H1 (cell line): ENCODE measurements around the gene RAI2. TPM values are rescaled to one million over a fixed set of nuclear protein-coding genes. Genes with fewer than 3 reads are reported as not detected.

ENCODE experiments used
- CTCF ChIA-PET: fragments of 300-600 bp; sonication (Branson Sonifier 250); formaldehyde crosslinking; loops from one replicate; lab custom pipeline; 2021; ENCODE audit not compliant: partially characterized antibody; lab: Charles Lee
- POLR2A ChIA-PET: fragments of 300-600 bp; sonication (Branson Sonifier 250); formaldehyde crosslinking; loops from one replicate; lab custom pipeline; 2021; ENCODE audit warnings: inconsistent platforms; ENCODE audit not compliant: partially characterized antibody; lab: Charles Lee
- DNase-seq, 2 experiments: peaks; one replicate each; pipeline versions ENCODE4 v3.0.0 to v3.0.0-alpha.2; 2010 to 2022; ENCODE audit warnings: low spot score in 2 of 2, low read depth in 1 of 2, mixed read lengths in 1 of 2
- FAIRE-seq: peaks from 2 replicates; lab custom pipeline; 2011; peaks lifted over from hg19 to GRCh38; lab: Jason Lieb, UNC
- H2AFZ ChIP-seq: 2 replicates; pipeline ENCODE4 v1.8.1; 2012; ENCODE audit warnings: low read length, inconsistent platforms
- H2AK5ac ChIP-seq: 2 replicates; pipeline ENCODE4 v1.6.1; 2013; ENCODE audit warnings: low read depth, low read length
- H2BK120ac ChIP-seq: replicated peaks from 2 replicates; pipeline ENCODE3; 2013; ENCODE audit warnings: low read depth, low read length, inconsistent platforms
- H2BK12ac ChIP-seq: 2 replicates; pipeline ENCODE4 v1.6.1; 2013; ENCODE audit warnings: low read depth, low read length
- H2BK15ac ChIP-seq: 2 replicates; pipeline ENCODE4 v1.6.1; 2013; ENCODE audit warnings: low read length
- H2BK20ac ChIP-seq: 2 replicates; pipeline ENCODE4 v1.6.1; 2013; ENCODE audit warnings: low read length
- H2BK5ac ChIP-seq: 2 replicates; pipeline ENCODE4 v1.6.1; 2013; ENCODE audit warnings: low read depth, low read length
- H3K14ac ChIP-seq: 2 replicates; pipeline ENCODE4 v1.6.1; 2013; ENCODE audit warnings: inconsistent platforms; ENCODE audit not compliant: insufficient read length
- H3K18ac ChIP-seq: 2 replicates; pipeline ENCODE4 v1.6.1; 2013; ENCODE audit warnings: low read length; ENCODE audit errors: extremely low read depth
- H3K23ac ChIP-seq: 2 replicates; pipeline ENCODE4 v1.6.1; 2013; ENCODE audit warnings: inconsistent platforms; ENCODE audit not compliant: insufficient read length
- H3K23me2 ChIP-seq: 2 replicates; pipeline ENCODE4 v1.6.1; 2013; ENCODE audit warnings: low read depth, low read length
- H3K27ac ChIP-seq: 2 replicates; pipeline ENCODE4 v1.6.1; 2011; ENCODE audit warnings: low read depth, low read length, inconsistent platforms
- H3K27me3 ChIP-seq, 4 experiments: replicated peaks in 1 of 4; 1 replicate in 1 of 4; 2 replicates in 3 of 4; pipeline versions ENCODE4 v1.6.1 to v1.8.1; 2011 to 2013; ENCODE audit warnings: low read length in 3 of 4, mild to moderate bottlenecking in 3 of 4, inconsistent platforms in 2 of 4, mixed read lengths in 2 of 4, moderate library complexity in 1 of 4; ENCODE audit not compliant: control insufficient read depth in 3 of 4, insufficient read depth in 3 of 4; ENCODE audit errors: extremely low read depth in 1 of 4
- H3K36me3 ChIP-seq, 4 experiments: 2 replicates each; pipeline versions ENCODE4 v1.6.1 to v1.8.1; 2011 to 2013; ENCODE audit warnings: mild to moderate bottlenecking in 4 of 4, low read length in 3 of 4, moderate library complexity in 2 of 4, control low read depth in 1 of 4, inconsistent platforms in 1 of 4; ENCODE audit not compliant: insufficient read depth in 4 of 4, control insufficient read depth in 2 of 4
- H3K4ac ChIP-seq: replicated peaks from 2 replicates; pipeline ENCODE3; 2013; ENCODE audit warnings: low read length, low read depth, mixed read lengths, inconsistent platforms; ENCODE audit not compliant: insufficient read length
- H3K4me1 ChIP-seq, 4 experiments: replicated peaks in 1 of 4; 1 replicate in 1 of 4; 2 replicates in 3 of 4; pipeline versions ENCODE4 v1.6.1 to v1.8.1; 2011 to 2013; ENCODE audit warnings: low read length in 3 of 4, inconsistent platforms in 2 of 4, mixed read lengths in 1 of 4; ENCODE audit not compliant: insufficient read depth in 4 of 4, control insufficient read depth in 3 of 4
- H3K4me2 ChIP-seq, 2 experiments: 2 replicates each; pipeline versions ENCODE4 v1.6.1 to v1.8.1; 2011 to 2013; ENCODE audit warnings: low read depth in 2 of 2, low read length in 2 of 2, control low read depth in 1 of 2, inconsistent platforms in 1 of 2, mild to moderate bottlenecking in 1 of 2; ENCODE audit not compliant: insufficient read depth in 1 of 2
- H3K4me3 ChIP-seq, 4 experiments: fragments of 200-600, 300-600 bp in 1 of 4; sonication (generic), shearing (Covaris generic), sonication (Bioruptor Twin) in 1 of 4; 2 replicates each; pipeline versions ENCODE4 v1.5.1 to v1.8.1; 2011 to 2016; ENCODE audit warnings: low read length in 4 of 4, low read depth in 3 of 4, control low read depth in 2 of 4, inconsistent platforms in 2 of 4, mild to moderate bottlenecking in 2 of 4, mixed read lengths in 1 of 4, moderate library complexity in 1 of 4; ENCODE audit not compliant: insufficient read depth in 2 of 4; ENCODE audit errors: extremely low read depth in 1 of 4
- H3K56ac ChIP-seq: replicated peaks from 2 replicates; pipeline ENCODE3; 2013; ENCODE audit warnings: low read depth, mild to moderate bottlenecking, mixed read lengths, low read length, inconsistent platforms; ENCODE audit not compliant: insufficient read length
- H3K79me1 ChIP-seq: 2 replicates; pipeline ENCODE4 v1.6.1; 2013; ENCODE audit warnings: low read depth, low read length, control low read depth
- H3K79me2 ChIP-seq, 2 experiments: 2 replicates each; pipeline versions ENCODE4 v1.6.1 to v1.8.1; 2012 to 2013; ENCODE audit warnings: low read length in 2 of 2, mild to moderate bottlenecking in 2 of 2, inconsistent platforms in 1 of 2; ENCODE audit not compliant: insufficient read depth in 2 of 2, control insufficient read depth in 1 of 2
- H3K9ac ChIP-seq, 4 experiments: replicated peaks in 1 of 4; 1 replicate in 1 of 4; 2 replicates in 3 of 4; pipeline versions ENCODE4 v1.6.1 to v1.8.1; 2011 to 2013; ENCODE audit warnings: low read depth in 3 of 4, low read length in 3 of 4, control low read depth in 2 of 4, mild to moderate bottlenecking in 2 of 4, moderate library complexity in 2 of 4, inconsistent platforms in 1 of 4; ENCODE audit errors: extremely low read depth in 1 of 4
- H3K9me3 ChIP-seq, 2 experiments: 2 replicates each; pipeline versions ENCODE4 v1.6.1 to v1.8.1; 2012 to 2013; ENCODE audit warnings: mild to moderate bottlenecking in 2 of 2, moderate library complexity in 2 of 2, control low read depth in 1 of 2, inconsistent platforms in 1 of 2, low read depth in 1 of 2, low read length in 1 of 2, mixed read lengths in 1 of 2; ENCODE audit not compliant: insufficient read depth in 2 of 2
- H4K20me1 ChIP-seq, 2 experiments: replicated peaks in 1 of 2; 2 replicates each; pipeline versions ENCODE3 to v1.8.1; 2011 to 2013; ENCODE audit warnings: inconsistent platforms in 2 of 2, low read length in 2 of 2, mild to moderate bottlenecking in 1 of 2; ENCODE audit not compliant: insufficient read depth in 2 of 2, control insufficient read depth in 1 of 2
- H4K5ac ChIP-seq: 2 replicates; pipeline ENCODE4 v1.6.1; 2013; ENCODE audit warnings: low read length, low read depth, mixed read lengths, inconsistent platforms; ENCODE audit not compliant: insufficient read length
- H4K8ac ChIP-seq: 2 replicates; pipeline ENCODE4 v1.8.0; 2013; ENCODE audit warnings: mild to moderate bottlenecking, moderate library complexity, low read length, inconsistent platforms; ENCODE audit not compliant: insufficient read depth; ENCODE audit errors: extremely low read depth
- H4K91ac ChIP-seq: replicated peaks from 2 replicates; pipeline ENCODE3; 2013; ENCODE audit warnings: low read length, mixed read lengths, inconsistent platforms; ENCODE audit not compliant: insufficient read length
- BACH1 ChIP-seq: IDR thresholded peaks from 2 replicates; pipeline ENCODE4 v1.6.1; 2012; ENCODE audit warnings: low read length, improper control_type of control experiment
- BRCA1 ChIP-seq: IDR thresholded peaks from 2 replicates; pipeline ENCODE4 v1.6.1; 2012; ENCODE audit warnings: low read depth, low read length, improper control_type of control experiment
- E2F6 ChIP-seq: IDR thresholded peaks from 2 replicates; pipeline ENCODE4 v1.6.1; 2012; ENCODE audit warnings: inconsistent platforms
- PHF8 ChIP-seq: fragments of 200-600 bp; sonication (generic); conservative IDR thresholded peaks from 2 replicates; pipeline ENCODE4 v1.7.1; 2012; ENCODE audit warnings: low read depth, mild to moderate bottlenecking, inconsistent platforms, low read length, moderate library complexity
- TAF7 ChIP-seq: optimal IDR thresholded peaks from 2 replicates; pipeline ENCODE3; 2011; ENCODE audit warnings: low read depth, mild to moderate bottlenecking, inconsistent platforms, low read length, moderate library complexity, borderline replicate concordance
- TCF12 ChIP-seq: IDR thresholded peaks from 2 replicates; pipeline ENCODE4 v1.6.1; 2011; ENCODE audit warnings: low read depth, mild to moderate bottlenecking, low read length
- TEAD4 ChIP-seq: IDR thresholded peaks from 2 replicates; pipeline ENCODE4 v1.6.1; 2012; ENCODE audit warnings: low read depth, low read length, inconsistent platforms, mixed read lengths
- WGBS, 2 experiments: shearing (Covaris generic) in 1 of 2; methylation state at CpG; one replicate each; pipeline versions ENCODE4 v1.1.6 to v1.1.7; 2013 to 2015; ENCODE audit warnings: low lambda C conversion rate in 2 of 2, mixed read lengths in 2 of 2, inconsistent platforms in 1 of 2, low coverage in 1 of 2, missing lambda C conversion rate in 1 of 2; ENCODE audit not compliant: insufficient replicate concordance in 2 of 2, insufficient coverage in 1 of 2, insufficient read length in 1 of 2; ENCODE audit errors: extremely low coverage in 1 of 2, missing lambda C conversion rate in 1 of 2; 5-methylcytosine and 5-hydroxymethylcytosine counted together
- polyA plus RNA-seq, 7 experiments: library from polyadenylated mRNA; depleted of rRNA in 3 of 7; stranded (reverse) in 5 of 7; unstranded in 2 of 7; fragments of >200 nt in 5 of 7; fragments of 200-250 nt in 2 of 7; gene quantifications; 1 replicate in 5 of 7; 2 replicates in 1 of 7; 4 replicates in 1 of 7; pipeline versions ENCODE4 v1.2.1 to v1.2.3, GENCODE V29; 2011 to 2013; ENCODE audit warnings: missing spikeins in 2 of 7, mixed read lengths in 2 of 7
- total RNA-seq: library from RNA; stranded (reverse); fragmentation: NEBNext Ultra II Directional; extraction: Animal tissue kit (Norgen Biotek cat#: 25700); gene quantifications from 2 replicates; pipeline ENCODE4 v1.2.1, GENCODE V29; 2021

The RAI2 gene
- total and polyA plus RNA-seq, 2 of the 8 experiments (the other 6 are each of a cell fraction or from before 2014, with no cell fraction given): 0.60 to 2.0 TPM

- H4K20me1 ChIP-seq: peaks cover 0 to 1% of the 10 kb centered on the region in 2 experiments
- H3K23ac ChIP-seq: no peak overlapping the region
- H2AFZ ChIP-seq: no peak overlapping the region
- H3K56ac ChIP-seq: no peak overlapping the region
- no peak overlapping the region for H2BK12ac ChIP-seq
- ChIA-PET POLR2A (no interaction called here), CTCF (interaction anchor here (0.7 to 1.0 kb wide), 2 partner anchors 13 to 66 kb away, joined by 4 read pairs; no protein-coding TSS in a partner anchor)
- 92% methylated on average over 2 of the region's 2 CpGs; no CpG with 5 or more reads in 1 of the 2 experiments for WGBS, 2 experiments
- peaks cover 5 to 14% (median 13%) of the 10 kb centered on the region in 4 experiments for H3K27me3 ChIP-seq
- H2BK120ac ChIP-seq: no peak overlapping the region
- no peak overlapping the region for H3K18ac ChIP-seq
- TF ChIP-seq TCF12: no peak
- no peak for TF ChIP-seq TEAD4
- TF ChIP-seq BRCA1: no peak
- no peak for TF ChIP-seq PHF8
- no peak for TF ChIP-seq E2F6
- TF ChIP-seq BACH1: no peak
- TF ChIP-seq TAF7: no peak
- no peak overlapping the region for H4K5ac ChIP-seq
- H3K4me3 ChIP-seq: no peak overlapping the region
- H3K27ac ChIP-seq: no peak overlapping the region
- DNase-seq (no peak), FAIRE-seq (no peak)
- no peaks in the 10 kb centered on the region for H3K23me2 ChIP-seq
- no peaks in the 10 kb centered on the region for H3K79me1 ChIP-seq
- 0 out of 7 replicates have a peak, but pooled peaks cover 0 to 3% (median 2%) of the 10 kb centered on the region in 4 experiments for H3K4me1 ChIP-seq
- H2BK20ac ChIP-seq: no peak overlapping the region
- no peak overlapping the region for H3K4ac ChIP-seq
- H2BK15ac ChIP-seq: no peak overlapping the region
- H3K9ac ChIP-seq: no peak overlapping the region
- H4K91ac ChIP-seq: no peak overlapping the region
- H2AK5ac ChIP-seq: no peak overlapping the region
- no peak overlapping the region for H3K4me2 ChIP-seq
- H3K9me3 ChIP-seq: no peaks in the 10 kb centered on the region
- no peak overlapping the region for H2BK5ac ChIP-seq
- H3K36me3 ChIP-seq: no peaks in the 10 kb centered on the region
- no peak overlapping the region for H4K8ac ChIP-seq
- no peaks in the 10 kb centered on the region for H3K79me2 ChIP-seq
- no peak overlapping the region for H3K14ac ChIP-seq
These were observed 7.0 kb downstream of the RAI2 start for GRCh38 chrX:17854069-17854468.
